H1 (cell line): ENCODE results near the gene IFITM2. TPM values are rescaled to one million over a fixed set of nuclear protein-coding genes. Genes with fewer than 3 reads are reported as not detected.

ENCODE experiments used
- CTCF ChIA-PET: fragments of 300-600 bp; sonication (Branson Sonifier 250); formaldehyde crosslinking; loops from one replicate; lab custom pipeline; 2021; ENCODE audit not compliant: partially characterized antibody; lab: Charles Lee
- POLR2A ChIA-PET: fragments of 300-600 bp; sonication (Branson Sonifier 250); formaldehyde crosslinking; loops from one replicate; lab custom pipeline; 2021; ENCODE audit warnings: inconsistent platforms; ENCODE audit not compliant: partially characterized antibody; lab: Charles Lee
- DNase-seq, 2 experiments: peaks; one replicate each; pipeline versions ENCODE4 v3.0.0 to v3.0.0-alpha.2; 2010 to 2022; ENCODE audit warnings: low spot score in 2 of 2, low read depth in 1 of 2, mixed read lengths in 1 of 2
- FAIRE-seq: peaks from 2 replicates; lab custom pipeline; 2011; peaks lifted over from hg19 to GRCh38; lab: Jason Lieb, UNC
- H2AFZ ChIP-seq: 2 replicates; pipeline ENCODE4 v1.8.1; 2012; ENCODE audit warnings: low read length, inconsistent platforms
- H2AK5ac ChIP-seq: 2 replicates; pipeline ENCODE4 v1.6.1; 2013; ENCODE audit warnings: low read depth, low read length
- H2BK120ac ChIP-seq: replicated peaks from 2 replicates; pipeline ENCODE3; 2013; ENCODE audit warnings: low read depth, low read length, inconsistent platforms
- H2BK12ac ChIP-seq: 2 replicates; pipeline ENCODE4 v1.6.1; 2013; ENCODE audit warnings: low read depth, low read length
- H2BK15ac ChIP-seq: 2 replicates; pipeline ENCODE4 v1.6.1; 2013; ENCODE audit warnings: low read length
- H2BK20ac ChIP-seq: 2 replicates; pipeline ENCODE4 v1.6.1; 2013; ENCODE audit warnings: low read length
- H2BK5ac ChIP-seq: 2 replicates; pipeline ENCODE4 v1.6.1; 2013; ENCODE audit warnings: low read depth, low read length
- H3K14ac ChIP-seq: 2 replicates; pipeline ENCODE4 v1.6.1; 2013; ENCODE audit warnings: inconsistent platforms; ENCODE audit not compliant: insufficient read length
- H3K18ac ChIP-seq: 2 replicates; pipeline ENCODE4 v1.6.1; 2013; ENCODE audit warnings: low read length; ENCODE audit errors: extremely low read depth
- H3K23ac ChIP-seq: 2 replicates; pipeline ENCODE4 v1.6.1; 2013; ENCODE audit warnings: inconsistent platforms; ENCODE audit not compliant: insufficient read length
- H3K23me2 ChIP-seq: 2 replicates; pipeline ENCODE4 v1.6.1; 2013; ENCODE audit warnings: low read depth, low read length
- H3K27ac ChIP-seq: 2 replicates; pipeline ENCODE4 v1.6.1; 2011; ENCODE audit warnings: low read depth, low read length, inconsistent platforms
- H3K27me3 ChIP-seq, 4 experiments: replicated peaks in 1 of 4; 1 replicate in 1 of 4; 2 replicates in 3 of 4; pipeline versions ENCODE4 v1.6.1 to v1.8.1; 2011 to 2013; ENCODE audit warnings: low read length in 3 of 4, mild to moderate bottlenecking in 3 of 4, inconsistent platforms in 2 of 4, mixed read lengths in 2 of 4, moderate library complexity in 1 of 4; ENCODE audit not compliant: control insufficient read depth in 3 of 4, insufficient read depth in 3 of 4; ENCODE audit errors: extremely low read depth in 1 of 4
- H3K36me3 ChIP-seq, 4 experiments: 2 replicates each; pipeline versions ENCODE4 v1.6.1 to v1.8.1; 2011 to 2013; ENCODE audit warnings: mild to moderate bottlenecking in 4 of 4, low read length in 3 of 4, moderate library complexity in 2 of 4, control low read depth in 1 of 4, inconsistent platforms in 1 of 4; ENCODE audit not compliant: insufficient read depth in 4 of 4, control insufficient read depth in 2 of 4
- H3K4ac ChIP-seq: replicated peaks from 2 replicates; pipeline ENCODE3; 2013; ENCODE audit warnings: low read length, low read depth, mixed read lengths, inconsistent platforms; ENCODE audit not compliant: insufficient read length
- H3K4me1 ChIP-seq, 4 experiments: replicated peaks in 1 of 4; 1 replicate in 1 of 4; 2 replicates in 3 of 4; pipeline versions ENCODE4 v1.6.1 to v1.8.1; 2011 to 2013; ENCODE audit warnings: low read length in 3 of 4, inconsistent platforms in 2 of 4, mixed read lengths in 1 of 4; ENCODE audit not compliant: insufficient read depth in 4 of 4, control insufficient read depth in 3 of 4
- H3K4me2 ChIP-seq, 2 experiments: 2 replicates each; pipeline versions ENCODE4 v1.6.1 to v1.8.1; 2011 to 2013; ENCODE audit warnings: low read depth in 2 of 2, low read length in 2 of 2, control low read depth in 1 of 2, inconsistent platforms in 1 of 2, mild to moderate bottlenecking in 1 of 2; ENCODE audit not compliant: insufficient read depth in 1 of 2
- H3K4me3 ChIP-seq, 4 experiments: fragments of 200-600, 300-600 bp in 1 of 4; sonication (generic), shearing (Covaris generic), sonication (Bioruptor Twin) in 1 of 4; 2 replicates each; pipeline versions ENCODE4 v1.5.1 to v1.8.1; 2011 to 2016; ENCODE audit warnings: low read length in 4 of 4, low read depth in 3 of 4, control low read depth in 2 of 4, inconsistent platforms in 2 of 4, mild to moderate bottlenecking in 2 of 4, mixed read lengths in 1 of 4, moderate library complexity in 1 of 4; ENCODE audit not compliant: insufficient read depth in 2 of 4; ENCODE audit errors: extremely low read depth in 1 of 4
- H3K56ac ChIP-seq: replicated peaks from 2 replicates; pipeline ENCODE3; 2013; ENCODE audit warnings: low read depth, mild to moderate bottlenecking, mixed read lengths, low read length, inconsistent platforms; ENCODE audit not compliant: insufficient read length
- H3K79me1 ChIP-seq: 2 replicates; pipeline ENCODE4 v1.6.1; 2013; ENCODE audit warnings: low read depth, low read length, control low read depth
- H3K79me2 ChIP-seq, 2 experiments: 2 replicates each; pipeline versions ENCODE4 v1.6.1 to v1.8.1; 2012 to 2013; ENCODE audit warnings: low read length in 2 of 2, mild to moderate bottlenecking in 2 of 2, inconsistent platforms in 1 of 2; ENCODE audit not compliant: insufficient read depth in 2 of 2, control insufficient read depth in 1 of 2
- H3K9ac ChIP-seq, 4 experiments: replicated peaks in 1 of 4; 1 replicate in 1 of 4; 2 replicates in 3 of 4; pipeline versions ENCODE4 v1.6.1 to v1.8.1; 2011 to 2013; ENCODE audit warnings: low read depth in 3 of 4, low read length in 3 of 4, control low read depth in 2 of 4, mild to moderate bottlenecking in 2 of 4, moderate library complexity in 2 of 4, inconsistent platforms in 1 of 4; ENCODE audit errors: extremely low read depth in 1 of 4
- H3K9me3 ChIP-seq, 2 experiments: 2 replicates each; pipeline versions ENCODE4 v1.6.1 to v1.8.1; 2012 to 2013; ENCODE audit warnings: mild to moderate bottlenecking in 2 of 2, moderate library complexity in 2 of 2, control low read depth in 1 of 2, inconsistent platforms in 1 of 2, low read depth in 1 of 2, low read length in 1 of 2, mixed read lengths in 1 of 2; ENCODE audit not compliant: insufficient read depth in 2 of 2
- H4K20me1 ChIP-seq, 2 experiments: replicated peaks in 1 of 2; 2 replicates each; pipeline versions ENCODE3 to v1.8.1; 2011 to 2013; ENCODE audit warnings: inconsistent platforms in 2 of 2, low read length in 2 of 2, mild to moderate bottlenecking in 1 of 2; ENCODE audit not compliant: insufficient read depth in 2 of 2, control insufficient read depth in 1 of 2
- H4K5ac ChIP-seq: 2 replicates; pipeline ENCODE4 v1.6.1; 2013; ENCODE audit warnings: low read length, low read depth, mixed read lengths, inconsistent platforms; ENCODE audit not compliant: insufficient read length
- H4K8ac ChIP-seq: 2 replicates; pipeline ENCODE4 v1.8.0; 2013; ENCODE audit warnings: mild to moderate bottlenecking, moderate library complexity, low read length, inconsistent platforms; ENCODE audit not compliant: insufficient read depth; ENCODE audit errors: extremely low read depth
- H4K91ac ChIP-seq: replicated peaks from 2 replicates; pipeline ENCODE3; 2013; ENCODE audit warnings: low read length, mixed read lengths, inconsistent platforms; ENCODE audit not compliant: insufficient read length
- CEBPB ChIP-seq: IDR thresholded peaks from 2 replicates; pipeline ENCODE4 v1.6.1; 2012; ENCODE audit warnings: low read depth, low read length
- FOSL1 ChIP-seq: IDR thresholded peaks from 2 replicates; pipeline ENCODE4 v1.6.1; 2011; ENCODE audit warnings: mild to moderate bottlenecking, low read depth, low read length, moderate library complexity; ENCODE audit not compliant: insufficient read depth
- HDAC2 ChIP-seq, 2 experiments: fragments of 300-600 bp in 1 of 2; sonication (generic) in 1 of 2; IDR thresholded peaks; 2 replicates each; pipeline ENCODE4 v1.6.1; 2011 to 2012; ENCODE audit warnings: low read depth in 2 of 2, low read length in 2 of 2, mild to moderate bottlenecking in 2 of 2, moderate library complexity in 2 of 2, borderline replicate concordance in 1 of 2, inconsistent platforms in 1 of 2
- KDM5A ChIP-seq: fragments of 200-600 bp; IDR thresholded peaks from 2 replicates; pipeline ENCODE4 v1.7.1; 2012; ENCODE audit warnings: mild to moderate bottlenecking, low read length, inconsistent platforms, mixed read lengths
- SIX5 ChIP-seq: IDR thresholded peaks from 2 replicates; pipeline ENCODE4 v1.6.1; 2011; ENCODE audit warnings: mild to moderate bottlenecking, low read depth, low read length
- SP1 ChIP-seq: IDR thresholded peaks from 2 replicates; pipeline ENCODE4 v1.6.1; 2011; ENCODE audit warnings: low read depth, low read length
- SP2 ChIP-seq: IDR thresholded peaks from 2 replicates; pipeline ENCODE4 v1.6.1; 2012; ENCODE audit warnings: mild to moderate bottlenecking, low read length, inconsistent platforms
- TAF1 ChIP-seq: IDR thresholded peaks from 2 replicates; pipeline ENCODE4 v1.6.1; 2011; ENCODE audit warnings: mild to moderate bottlenecking, low read depth, low read length
- YY1 ChIP-seq: IDR thresholded peaks from 2 replicates; pipeline ENCODE4 v1.6.1; 2011; ENCODE audit warnings: low read depth, mild to moderate bottlenecking, low read length
- ZNF274 ChIP-seq: IDR thresholded peaks from 2 replicates; pipeline ENCODE4 v1.7.0; 2012; ENCODE audit warnings: low read length, borderline replicate concordance; ENCODE audit errors: extremely low read depth
- WGBS, 2 experiments: shearing (Covaris generic) in 1 of 2; methylation state at CpG; one replicate each; pipeline versions ENCODE4 v1.1.6 to v1.1.7; 2013 to 2015; ENCODE audit warnings: low lambda C conversion rate in 2 of 2, mixed read lengths in 2 of 2, inconsistent platforms in 1 of 2, low coverage in 1 of 2, missing lambda C conversion rate in 1 of 2; ENCODE audit not compliant: insufficient replicate concordance in 2 of 2, insufficient coverage in 1 of 2, insufficient read length in 1 of 2; ENCODE audit errors: extremely low coverage in 1 of 2, missing lambda C conversion rate in 1 of 2; 5-methylcytosine and 5-hydroxymethylcytosine counted together
- polyA plus RNA-seq, 7 experiments: library from polyadenylated mRNA; depleted of rRNA in 3 of 7; stranded (reverse) in 5 of 7; unstranded in 2 of 7; fragments of >200 nt in 5 of 7; fragments of 200-250 nt in 2 of 7; gene quantifications; 1 replicate in 5 of 7; 2 replicates in 1 of 7; 4 replicates in 1 of 7; pipeline versions ENCODE4 v1.2.1 to v1.2.3, GENCODE V29; 2011 to 2013; ENCODE audit warnings: missing spikeins in 2 of 7, mixed read lengths in 2 of 7
- total RNA-seq: library from RNA; stranded (reverse); fragmentation: NEBNext Ultra II Directional; extraction: Animal tissue kit (Norgen Biotek cat#: 25700); gene quantifications from 2 replicates; pipeline ENCODE4 v1.2.1, GENCODE V29; 2021

The IFITM2 gene
- total and polyA plus RNA-seq, 2 of the 8 experiments (the other 6 are each of a cell fraction or from before 2014, with no cell fraction given), result 399 to 764 TPM

DNA sequence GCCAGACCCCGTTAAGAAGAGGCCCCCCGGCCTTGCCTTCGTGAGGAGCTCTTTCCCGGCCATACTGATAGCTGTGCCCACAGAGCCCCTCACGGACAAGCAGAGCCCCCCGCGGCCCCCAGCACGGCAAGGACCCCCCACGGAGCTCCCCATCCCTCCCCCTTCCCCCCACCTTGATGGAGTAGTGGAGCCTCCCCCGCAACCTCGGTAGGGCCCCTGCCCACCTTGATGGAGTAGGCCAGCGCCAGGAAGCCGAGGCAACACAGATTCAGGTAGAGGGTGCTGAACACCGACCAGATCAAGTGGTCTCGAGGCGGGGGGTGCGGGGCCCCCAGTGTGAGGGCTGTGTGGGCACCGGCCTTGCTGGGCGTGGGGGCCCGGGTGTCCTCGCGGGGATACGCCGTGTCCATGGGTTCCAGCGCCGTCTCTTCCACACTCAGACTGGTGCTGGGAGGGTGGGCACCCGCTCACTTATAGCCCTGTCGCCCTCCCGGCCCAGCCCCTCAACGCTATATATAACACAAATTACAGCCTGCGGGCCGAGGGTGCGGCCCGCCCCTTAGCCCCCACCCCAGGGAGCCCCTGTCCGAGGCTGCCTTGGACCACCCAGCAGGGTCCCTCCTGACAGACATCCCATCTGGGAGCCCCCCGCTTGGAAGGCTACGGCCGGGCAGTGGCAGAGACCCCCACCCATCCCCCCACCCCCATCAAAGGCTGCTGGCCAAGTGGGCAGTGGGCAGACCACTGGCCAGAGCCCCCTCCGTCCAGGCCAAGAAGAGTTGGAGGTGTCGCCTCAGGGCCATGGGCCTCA lies 8.3 kb upstream of the IFITM2 start, which contains the start of gene IFITM5:
Gene IFITM5 (minus strand): TSS at position 446 of the 811 bp plus-strand sequence. CDS start 36 bp downstream, at position 410.
- H3K14ac ChIP-seq, result no peak within 1 kb of the TSS
- no peaks in the 10 kb centered on the region for H4K20me1 ChIP-seq
- no peak within 1 kb of the TSS for H3K56ac ChIP-seq
- no peak within 1 kb of the TSS for H2AFZ ChIP-seq
- FAIRE-seq (no peak), DNase-seq (no peak)
- ChIA-PET POLR2A (interaction anchor here (0.7 to 5.2 kb wide), 13 partner anchors 8 to 119 kb away, joined by 3 to 51 read pairs (median 5); partner anchors contain the start of genes IFITM2 and PGGHG), CTCF (interaction anchor here (0.7 to 3.5 kb wide), 10 partner anchors 9 to 64 kb away, joined by 3 to 31 read pairs (median 5); no protein-coding TSS in a partner anchor)
- H3K4me3 ChIP-seq, result no peak within 1 kb of the TSS
- H3K4me1 ChIP-seq, result peaks cover 6 to 27% (median 13%) of the 10 kb centered on the region in 4 experiments
- H2BK20ac ChIP-seq, result peak within 1 kb of the TSS; percentile 23; the same call in 1 of the 2 replicates
- peak within 1 kb of the TSS; percentile 82; the same call in 1 of the 2 replicates for H2BK5ac ChIP-seq
- no peaks in the 10 kb centered on the region for H3K79me2 ChIP-seq
- H4K91ac ChIP-seq, result peak within 1 kb of the TSS; percentile 99
- peak within 1 kb of the TSS; percentile 100 for H2BK12ac ChIP-seq
- no peak within 1 kb of the TSS for H3K9ac ChIP-seq
- peak within 1 kb of the TSS; percentile 39 for H4K5ac ChIP-seq
- peaks cover 0 to 8% (median 5%) of the 10 kb centered on the region in 4 experiments; a peak in 2 of 8 replicates for H3K36me3 ChIP-seq
- H4K8ac ChIP-seq, result peak within 1 kb of the TSS; percentile 3; the same call in 1 of the 2 replicates
- H2AK5ac ChIP-seq, result peak within 1 kb of the TSS; percentile 93
- H3K4me2 ChIP-seq, result peak within 1 kb of the TSS in 1 of 2 experiments; percentile 16; a peak in 1 of 4 replicates
- no peaks in the 10 kb centered on the region; a peak in 1 of 7 replicates for H3K27me3 ChIP-seq
- no peak within 1 kb of the TSS for H3K23ac ChIP-seq
- H3K27ac ChIP-seq, result no peak within 1 kb of the TSS
- peak within 1 kb of the TSS; percentile 1; the same call in 1 of the 2 replicates for H2BK15ac ChIP-seq
- H3K9me3 ChIP-seq, result no peaks in the 10 kb centered on the region
- peak within 1 kb of the TSS; percentile 81 for H3K4ac ChIP-seq
- H2BK120ac ChIP-seq, result peak within 1 kb of the TSS; percentile 71
- H3K79me1 ChIP-seq, result no peaks in the 10 kb centered on the region
- WGBS, 2 experiments, result 98% methylated on average over 9 of the region's 40 CpGs; no CpG with 5 or more reads in 1 of the 2 experiments
- peak within 1 kb of the TSS; percentile 93 for H3K18ac ChIP-seq
- H3K23me2 ChIP-seq, result no peaks in the 10 kb centered on the region
- TF ChIP-seq SP2 (no peak), CEBPB (no peak), ZNF274 (no peak), SP1 (no peak), TAF1 (no peak), KDM5A (no peak), SIX5 (no peak), HDAC2 (IDR thresholded peaks at IDR 0.05; ENCODE audit: borderline replicate concordance in 1 of 2, low read depth in 2 of 2, low read length in 2 of 2) (no peak), YY1 (no peak), FOSL1 (no peak)
